GM21447 (cell line): Measurements from ENCODE around the gene DMRTB1.
"Not testable (repeated sequence)": the region's sequence is repeated elsewhere in the genome, so short reads cannot be mapped to it uniquely, and the experiment has no call there.

Experiments
- ATAC-seq: cut with Tn5 transposase; IDR thresholded peaks from one replicate; pipeline ENCODE4 v1.9.1; 2021; ENCODE audit not compliant: unreplicated experiment

DMRTB1 gene

GRCh38 chr1:53434405-53435007, 24.7 kb upstream of the DMRTB1 start:
- not testable (repeated sequence) for ATAC-seq

- no peak for ATAC-seq
These were observed 24.0 kb upstream of the DMRTB1 start for GRCh38 chr1:53435151-53435550.

- no peak for ATAC-seq
These were observed 20.5 kb upstream of the DMRTB1 start for GRCh38 chr1:53438427-53439336.

- ATAC-seq: no peak
These were observed 19.6 kb upstream of the DMRTB1 start for GRCh38 chr1:53439337-53440207.

- no peak for ATAC-seq
These were observed 18.6 kb upstream of the DMRTB1 start for GRCh38 chr1:53440633-53441032.

- no peak for ATAC-seq
These were observed 16.9 kb upstream of the DMRTB1 start for GRCh38 chr1:53442299-53442698.

- ATAC-seq: no peak
These were observed 13.1 kb upstream of the DMRTB1 start for GRCh38 chr1:53446051-53446450.

GRCh38 chr1:53447413-53447812, 11.8 kb upstream of the DMRTB1 start:
- ATAC-seq: no peak

- no peak for ATAC-seq
These were observed 10.9 kb upstream of the DMRTB1 start for GRCh38 chr1:53448241-53448841.

GRCh38 chr1:53449021-53449420, 10.2 kb upstream of the DMRTB1 start:
- no peak for ATAC-seq

- ATAC-seq: no peak
These were observed 9.5 kb upstream of the DMRTB1 start for GRCh38 chr1:53449693-53450092.

- ATAC-seq: no peak
These were observed 9.0 kb upstream of the DMRTB1 start for GRCh38 chr1:53450225-53450624.

- no peak for ATAC-seq
These were observed 5.2 kb upstream of the DMRTB1 start for GRCh38 chr1:53454019-53454418.

GRCh38 chr1:53455364-53455991, 3.7 kb upstream of the DMRTB1 start:
- ATAC-seq: no peak

GRCh38 chr1:53458634-53459033, 565 bp upstream of the DMRTB1 start:
- no peak for ATAC-seq

- ATAC-seq: no peak
These were observed 1.0 kb downstream of the DMRTB1 start for GRCh38 chr1:53460211-53460634.

- no peak for ATAC-seq
These were observed 1.6 kb downstream of the DMRTB1 start for GRCh38 chr1:53460666-53461322.

GRCh38 chr1:53461323-53462044, 2.3 kb downstream of the DMRTB1 start:
- no peak for ATAC-seq

GRCh38 chr1:53462193-53462592, 3.0 kb downstream of the DMRTB1 start:
- no peak for ATAC-seq
